Loucy (cell line): ENCODE results near the gene SPAG7.

Experiments
- CTCF ChIP-seq: fragments of 200-600 bp; sonication (generic); conservative IDR thresholded peaks from 2 replicates; pipeline ENCODE4 v1.5.1; 2014; ENCODE audit warnings: mild to moderate bottlenecking, antibody characterized with exemption, low read length
- EZH2phosphoT487 ChIP-seq: fragments of 200-600 bp; IDR thresholded peaks from 2 replicates; pipeline ENCODE4 v1.6.1; 2018; ENCODE audit warnings: antibody characterized with exemption, mild to moderate bottlenecking, moderate library complexity, borderline replicate concordance

- TF ChIP-seq CTCF: no peak
- no peak for TF ChIP-seq EZH2phosphoT487
Measured at GRCh38 chr17:5000237-5000639, 32.6 kb upstream of the SPAG7 start.
